Lower leg skin (tissue), 4 donors: ENCODE results near the gene TBPL1. TPM values are rescaled to one million over a fixed set of nuclear protein-coding genes. Genes with fewer than 3 reads are reported as not detected.

ENCODE experiments used
- DNase-seq, 2 donors: peaks; one replicate each; pipeline ENCODE4 v3.0.0-alpha.2; 2019; ENCODE audit warnings: low spot score in 2 of 2
- H3K4me3 ChIP-seq: fragments of 200-600 bp; sonication (generic); 2 replicates; pipeline ENCODE4 v1.5.1; 2017; ENCODE audit warnings: mild to moderate bottlenecking, low read depth; ENCODE audit not compliant: poor library complexity, severe bottlenecking
- CTCF ChIP-seq, 3 donors: fragments of 450-650 bp; IDR thresholded peaks; one replicate each; pipeline ENCODE4 v1.5.1; 2016; ENCODE audit warnings: antibody characterized with exemption in 3 of 3, mild to moderate bottlenecking in 3 of 3, moderate library complexity in 2 of 3
- POLR2A ChIP-seq, 2 donors: fragments of 450-650 bp; IDR thresholded peaks; one replicate each; pipeline ENCODE4 v1.6.1; 2016 to 2017; ENCODE audit warnings: antibody characterized with exemption in 2 of 2, mild to moderate bottlenecking in 1 of 2, moderate library complexity in 1 of 2
- WGBS, 2 donors: methylation state at CpG; one replicate each; pipeline ENCODE4 v1.1.5; 2018; 5-methylcytosine and 5-hydroxymethylcytosine counted together
- intact Hi-C: fragments of 100-400 bp; cut with DNase I; formaldehyde crosslinking; loops from one replicate; pipeline ENCODE4 v1.15.0; 2023; ENCODE audit warnings: low total_unique reads
- total RNA-seq, 4 donors: library from RNA; depleted of rRNA; stranded (reverse); fragments of >200 nt; gene quantifications; one replicate each; pipeline ENCODE4 v1.1.0, GENCODE V29; 2016

The TBPL1 gene
- total RNA-seq, 4 donors from 2014 or later: 12.6 to 27.7 (median 23.4) TPM

- no peak for TF ChIP-seq CTCF (IDR thresholded peaks at IDR 0.05)
- no peak overlapping the region for H3K4me3 ChIP-seq
- intact Hi-C loops: no loop called here
- DNase-seq: no peak
Measured at GRCh38 chr6:134009876-134010275, 56.9 kb downstream of the TBPL1 start.

- 92 to 93% methylated on average over 8 of the region's 8 CpGs for WGBS, 2 donors
- no peak for TF ChIP-seq POLR2A (IDR thresholded peaks at IDR 0.05)
- TF ChIP-seq CTCF (IDR thresholded peaks at IDR 0.05): no peak
- H3K4me3 ChIP-seq: no peak overlapping the region
- no peak for DNase-seq
- intact Hi-C loops: no loop called here
Measured at GRCh38 chr6:134010400-134010799, 57.4 kb downstream of the TBPL1 start.

GRCh38 chr6:134010974-134011373 lies 58.0 kb downstream of the TBPL1 start:
- 86 to 88% methylated on average over 2 of the region's 2 CpGs for WGBS, 2 donors

GRCh38 chr6:134014588-134015137 lies 61.6 kb downstream of the TBPL1 start:
- no peak overlapping the region for H3K4me3 ChIP-seq
- 72 to 74% methylated on average over 3 of the region's 3 CpGs for WGBS, 2 donors
- DNase-seq: no peak
- intact Hi-C loops: no loop called here
- TF ChIP-seq POLR2A (IDR thresholded peaks at IDR 0.05): no peak
- no peak for TF ChIP-seq CTCF (IDR thresholded peaks at IDR 0.05)

More at GRCh38 chr6:134010974-134011373, 58.0 kb downstream of the TBPL1 start:
- no peak for DNase-seq
- H3K4me3 ChIP-seq: no peak overlapping the region
- intact Hi-C loops: no loop called here
- TF ChIP-seq CTCF (IDR thresholded peaks at IDR 0.05) (no peak), POLR2A (IDR thresholded peaks at IDR 0.05) (no peak)

- intact Hi-C loops: no loop called here
- no peak overlapping the region for H3K4me3 ChIP-seq
- TF ChIP-seq POLR2A (IDR thresholded peaks at IDR 0.05) (no peak), CTCF (IDR thresholded peaks at IDR 0.05) (no peak)
- WGBS, 2 donors: 89 to 92% methylated on average over 5 of the region's 5 CpGs
- no peak for DNase-seq
Measured at GRCh38 chr6:134015719-134016557, 62.9 kb downstream of the TBPL1 start.

- H3K4me3 ChIP-seq: no peak overlapping the region
- DNase-seq: no peak
- intact Hi-C loops: no loop called here
- TF ChIP-seq CTCF (IDR thresholded peaks at IDR 0.05) (no peak), POLR2A (IDR thresholded peaks at IDR 0.05) (no peak)
Measured at GRCh38 chr6:134016558-134016814, 63.5 kb downstream of the TBPL1 start.
